Activated CD8-positive, alpha-beta memory T cell treated with anti-CD3 and anti-CD28 coated beads for 4 hours (primary cell): ENCODE data around the gene PLEKHA6.
"Not testable (repeated sequence)": the region's sequence is repeated elsewhere in the genome, so short reads cannot be mapped to it uniquely, and the experiment has no call there.

Experiments used
- DNase-seq, 2 donors: peaks; one replicate each; pipeline ENCODE4 v3.0.0-alpha.2; 2020; ENCODE audit warnings: low read depth in 2 of 2

PLEKHA6 gene

GRCh38 chr1:204337583-204337982 is 22.1 kb downstream of the PLEKHA6 start:
- no peak for DNase-seq

- no peak for DNase-seq
These were observed 22.7 kb downstream of the PLEKHA6 start for GRCh38 chr1:204337036-204337429.

GRCh38 chr1:204336421-204337035 is 23.2 kb downstream of the PLEKHA6 start:
- DNase-seq, result no peak

- DNase-seq, result no peak
These were observed 24.2 kb downstream of the PLEKHA6 start for GRCh38 chr1:204335533-204335932.

GRCh38 chr1:204335085-204335484 is 24.6 kb downstream of the PLEKHA6 start:
- DNase-seq, result no peak

- DNase-seq, result no peak
These were observed 25.3 kb downstream of the PLEKHA6 start for GRCh38 chr1:204334455-204334854.

- no peak for DNase-seq
These were observed 26.3 kb downstream of the PLEKHA6 start for GRCh38 chr1:204333427-204333826.

GRCh38 chr1:204331847-204332487 is 27.8 kb downstream of the PLEKHA6 start:
- no peak for DNase-seq

GRCh38 chr1:204331275-204331674 is 28.5 kb downstream of the PLEKHA6 start:
- DNase-seq, result no peak

GRCh38 chr1:204327870-204328269 is 31.9 kb downstream of the PLEKHA6 start:
- not testable (repeated sequence) for DNase-seq

- DNase-seq, result no peak
These were observed 32.4 kb downstream of the PLEKHA6 start for GRCh38 chr1:204327359-204327758.

GRCh38 chr1:204326771-204327300 is 32.9 kb downstream of the PLEKHA6 start:
- no peak for DNase-seq

- DNase-seq, result no peak
These were observed 33.8 kb downstream of the PLEKHA6 start for GRCh38 chr1:204325944-204326343.

GRCh38 chr1:204323887-204324286 is 35.8 kb downstream of the PLEKHA6 start:
- no peak for DNase-seq

- DNase-seq, result no peak
These were observed 37.3 kb downstream of the PLEKHA6 start for GRCh38 chr1:204322339-204322868.

- DNase-seq, result no peak
These were observed 38.1 kb downstream of the PLEKHA6 start for GRCh38 chr1:204321665-204322064.

GRCh38 chr1:204321051-204321450 is 38.7 kb downstream of the PLEKHA6 start:
- no peak for DNase-seq

GRCh38 chr1:204320382-204320804 is 39.3 kb downstream of the PLEKHA6 start:
- no peak for DNase-seq

- DNase-seq, result no peak
These were observed 40.3 kb downstream of the PLEKHA6 start for GRCh38 chr1:204319462-204319861.

GRCh38 chr1:204319027-204319426 is 40.7 kb downstream of the PLEKHA6 start:
- DNase-seq, result no peak

- no peak for DNase-seq
These were observed 41.4 kb downstream of the PLEKHA6 start for GRCh38 chr1:204318324-204318723.

GRCh38 chr1:204317170-204317569 is 42.6 kb downstream of the PLEKHA6 start:
- DNase-seq, result no peak

- no peak for DNase-seq
These were observed 43.6 kb downstream of the PLEKHA6 start for GRCh38 chr1:204316164-204316563.
